ENCODE results near the gene NECAB3. TPM values are rescaled to one million over a fixed set of nuclear protein-coding genes. Genes with fewer than 3 reads are reported as not detected.
A peak's percentile ranks its signal among the peaks of the same experiment; 100 is the strongest.

Gene NECAB3
- total and polyA plus RNA-seq, 4 experiments from 2014 or later, result 2.0 to 23.4 (median 12.9) TPM

GRCh38 chr20:33694639-33695012, 20.4 kb upstream of the NECAB3 start:
- H3K4me3 Mint-ChIP-seq, result no peak overlapping the region
- CTCF ChIA-PET (ENCODE audit: partially characterized antibody), result no interaction called here
- H3K36me3 Mint-ChIP-seq, result no peaks in the 10 kb centered on the region
- no peak for DNase-seq
- Histone ChIP-seq H3K27ac (ENCODE audit: low read depth, low read length) (no peak overlapping the region), H3K4me3 (ENCODE audit: low read length in 2 of 2) (no peak overlapping the region), H3K27me3 (ENCODE audit: insufficient read depth, low read length) (no peaks in the 10 kb centered on the region), H3K9me3 (ENCODE audit: control insufficient read depth in 1 of 2, low read length in 2 of 2) (no peaks in the 10 kb centered on the region), H3K4me1 (ENCODE audit: insufficient read depth, low read length) (peaks cover 9% of the 10 kb centered on the region), H3K36me3 (ENCODE audit: insufficient read depth, low read length) (no peaks in the 10 kb centered on the region)
- H3K27ac Mint-ChIP-seq, result peak overlapping the region in 2 of 7 donors; percentile 6 to 46
- intact Hi-C loops (cut with micrococcal nuclease), result no loop called here
- H3K27me3 Mint-ChIP-seq, result no peaks in the 10 kb centered on the region
- peaks cover 0 to 4% (median 0%) of the 10 kb centered on the region in 8 donors for H3K9me3 Mint-ChIP-seq
- POLR2A ChIA-PET (ENCODE audit: partially characterized antibody), result interaction anchor here (1.0 kb wide), 1 partner anchor 25 kb away, joined by 5 read pairs; the partner anchor contains the start of gene PXMP4
- peaks cover 6 to 11% (median 8%) of the 10 kb centered on the region in 4 donors for H3K4me1 Mint-ChIP-seq

GRCh38 chr20:33693741-33694638, 19.8 kb upstream of the NECAB3 start:
- DNase-seq, result no peak
- no peaks in the 10 kb centered on the region for H3K36me3 ChIP-seq (ENCODE audit: insufficient read depth, low read length)
- H3K9me3 ChIP-seq (ENCODE audit: control insufficient read depth in 1 of 2, low read length in 2 of 2), result no peaks in the 10 kb centered on the region
- Mint-ChIP-seq H3K4me3 (no peak overlapping the region), H3K4me1 (peaks cover 8 to 18% (median 13%) of the 10 kb centered on the region in 4 donors), H3K9me3 (peaks cover 0 to 4% (median 0%) of the 10 kb centered on the region in 8 donors), H3K27me3 (no peaks in the 10 kb centered on the region), H3K27ac (peak overlapping the region in 3 of 7 donors; percentile 6 to 71 (median 46)), H3K36me3 (no peaks in the 10 kb centered on the region)
- H3K27ac ChIP-seq (ENCODE audit: low read depth, low read length), result no peak overlapping the region
- ChIA-PET CTCF (ENCODE audit: partially characterized antibody) (no interaction called here), POLR2A (ENCODE audit: partially characterized antibody) (interaction anchor here (1.0 kb wide), 1 partner anchor 26 kb away, joined by 5 read pairs; the partner anchor contains the start of gene PXMP4)
- H3K4me3 ChIP-seq (ENCODE audit: low read length in 2 of 2), result no peak overlapping the region
- no peaks in the 10 kb centered on the region for H3K27me3 ChIP-seq (ENCODE audit: insufficient read depth, low read length)
- H3K4me1 ChIP-seq (ENCODE audit: insufficient read depth, low read length), result peaks cover 15% of the 10 kb centered on the region
- intact Hi-C loops (cut with micrococcal nuclease), result no loop called here

- peaks cover 20% of the 10 kb centered on the region for H3K4me1 ChIP-seq (ENCODE audit: insufficient read depth, low read length)
- ChIA-PET CTCF (ENCODE audit: partially characterized antibody) (no interaction called here), POLR2A (ENCODE audit: partially characterized antibody) (interaction anchor here (1.1 kb wide), 1 partner anchor 14 kb away, joined by 4 read pairs; no protein-coding TSS in a partner anchor)
- H3K27ac ChIP-seq (ENCODE audit: low read depth, low read length), result no peak overlapping the region
- no peak overlapping the region for H3K4me3 ChIP-seq (ENCODE audit: low read length in 2 of 2)
- H3K9me3 Mint-ChIP-seq, result peaks cover 0 to 4% (median 0%) of the 10 kb centered on the region in 8 donors
- no peak overlapping the region for H3K27ac Mint-ChIP-seq
- no peaks in the 10 kb centered on the region for H3K27me3 Mint-ChIP-seq
- no peaks in the 10 kb centered on the region for H3K9me3 ChIP-seq (ENCODE audit: control insufficient read depth in 1 of 2, low read length in 2 of 2)
- no peaks in the 10 kb centered on the region for H3K36me3 Mint-ChIP-seq
- intact Hi-C loops (cut with micrococcal nuclease), result no loop called here
- peaks cover 10 to 25% (median 19%) of the 10 kb centered on the region in 4 donors for H3K4me1 Mint-ChIP-seq
- no peaks in the 10 kb centered on the region for H3K27me3 ChIP-seq (ENCODE audit: insufficient read depth, low read length)
- no peaks in the 10 kb centered on the region for H3K36me3 ChIP-seq (ENCODE audit: insufficient read depth, low read length)
- no peak overlapping the region for H3K4me3 Mint-ChIP-seq
- DNase-seq, result no peak
Measured at GRCh38 chr20:33693289-33693688, 19.1 kb upstream of the NECAB3 start.

- ChIA-PET CTCF (ENCODE audit: partially characterized antibody) (interaction anchor here (2.8 kb wide), 1 partner anchor 22 kb away, joined by 11 read pairs; no protein-coding TSS in a partner anchor), POLR2A (ENCODE audit: partially characterized antibody) (interaction anchor here (0.7 to 4.3 kb wide), 8 partner anchors 11 to 980 kb away, joined by 3 to 21 read pairs (median 8); partner anchors contain the start of genes PXMP4 and ZNF341)
- Mint-ChIP-seq H3K36me3 (no peaks in the 10 kb centered on the region), H3K9me3 (no peaks in the 10 kb centered on the region), H3K4me3 (peak overlapping the region in 7 of 8 donors; percentile 58 to 83 (median 70)), H3K27me3 (no peaks in the 10 kb centered on the region), H3K4me1 (peaks cover 20 to 47% (median 34%) of the 10 kb centered on the region in 4 donors), H3K27ac (peak overlapping the region; percentile 70 to 90 (median 86))
- H3K4me1 ChIP-seq (ENCODE audit: insufficient read depth, low read length), result peaks cover 32% of the 10 kb centered on the region
- intact Hi-C loops (cut with micrococcal nuclease), result no loop called here
- no peaks in the 10 kb centered on the region for H3K27me3 ChIP-seq (ENCODE audit: insufficient read depth, low read length)
- H3K36me3 ChIP-seq (ENCODE audit: insufficient read depth, low read length), result no peaks in the 10 kb centered on the region
- DNase-seq, result peak in 4 of 5 donors; percentile 14 to 80 (median 26)
- no peak overlapping the region for H3K27ac ChIP-seq (ENCODE audit: low read depth, low read length)
- H3K9me3 ChIP-seq (ENCODE audit: control insufficient read depth in 1 of 2, low read length in 2 of 2), result no peaks in the 10 kb centered on the region
- H3K4me3 ChIP-seq (ENCODE audit: low read length in 2 of 2), result no peak overlapping the region
Measured at GRCh38 chr20:33689973-33690372, 15.7 kb upstream of the NECAB3 start.

GRCh38 chr20:33689493-33689892, 15.3 kb upstream of the NECAB3 start:
- POLR2A ChIA-PET (ENCODE audit: partially characterized antibody), result interaction anchor here (0.9 to 4.3 kb wide), 8 partner anchors 10 to 43 kb away, joined by 3 to 21 read pairs (median 8); partner anchors contain the start of genes PXMP4 and ZNF341
- H3K36me3 ChIP-seq (ENCODE audit: insufficient read depth, low read length), result no peaks in the 10 kb centered on the region
- Mint-ChIP-seq H3K36me3 (no peaks in the 10 kb centered on the region), H3K9me3 (no peaks in the 10 kb centered on the region), H3K4me3 (peak overlapping the region in 6 of 8 donors; percentile 58 to 83 (median 70)), H3K27ac (peak overlapping the region; percentile 79 to 90 (median 86)), H3K27me3 (no peaks in the 10 kb centered on the region), H3K4me1 (peaks cover 22 to 52% (median 36%) of the 10 kb centered on the region in 4 donors)
- H3K4me1 ChIP-seq (ENCODE audit: insufficient read depth, low read length), result peaks cover 37% of the 10 kb centered on the region
- intact Hi-C loops (cut with micrococcal nuclease), result no loop called here
- H3K27ac ChIP-seq (ENCODE audit: low read depth, low read length), result no peak overlapping the region
- no peaks in the 10 kb centered on the region for H3K27me3 ChIP-seq (ENCODE audit: insufficient read depth, low read length)
- H3K4me3 ChIP-seq (ENCODE audit: low read length in 2 of 2), result no peak overlapping the region
- CTCF ChIA-PET (ENCODE audit: partially characterized antibody), result interaction anchor here (2.8 kb wide), 1 partner anchor 21 kb away, joined by 11 read pairs; no protein-coding TSS in a partner anchor
- DNase-seq, result no peak
- no peaks in the 10 kb centered on the region for H3K9me3 ChIP-seq (ENCODE audit: control insufficient read depth in 1 of 2, low read length in 2 of 2)

GRCh38 chr20:33688938-33689424, 14.8 kb upstream of the NECAB3 start:
- Histone ChIP-seq H3K36me3 (ENCODE audit: insufficient read depth, low read length) (no peaks in the 10 kb centered on the region), H3K27ac (ENCODE audit: low read depth, low read length) (no peak overlapping the region), H3K4me1 (ENCODE audit: insufficient read depth, low read length) (peaks cover 40% of the 10 kb centered on the region), H3K4me3 (ENCODE audit: low read length in 2 of 2) (no peak overlapping the region), H3K27me3 (ENCODE audit: insufficient read depth, low read length) (no peaks in the 10 kb centered on the region), H3K9me3 (ENCODE audit: control insufficient read depth in 1 of 2, low read length in 2 of 2) (no peaks in the 10 kb centered on the region)
- ChIA-PET CTCF (ENCODE audit: partially characterized antibody) (interaction anchor here (2.8 kb wide), 1 partner anchor 21 kb away, joined by 11 read pairs; no protein-coding TSS in a partner anchor), POLR2A (ENCODE audit: partially characterized antibody) (interaction anchor here (0.9 to 4.3 kb wide), 5 partner anchors 10 to 43 kb away, joined by 3 to 21 read pairs (median 8); partner anchors contain the start of gene PXMP4)
- no peaks in the 10 kb centered on the region for H3K9me3 Mint-ChIP-seq
- DNase-seq, result no peak
- intact Hi-C loops (cut with micrococcal nuclease), result no loop called here
- no peaks in the 10 kb centered on the region for H3K36me3 Mint-ChIP-seq
- H3K27me3 Mint-ChIP-seq, result no peaks in the 10 kb centered on the region
- H3K4me3 Mint-ChIP-seq, result peak overlapping the region in 3 of 8 donors; percentile 7 to 71 (median 11)
- peaks cover 22 to 54% (median 39%) of the 10 kb centered on the region in 4 donors for H3K4me1 Mint-ChIP-seq
- H3K27ac Mint-ChIP-seq, result peak overlapping the region; percentile 6 to 90 (median 79)

All from CD4-positive, alpha-beta memory T cell (primary cell).